ENCODE data around the gene ARHGAP26.

GRCh38 chr5:143145243-143146160 is 375.3 kb downstream of the ARHGAP26 start:
- TF ChIP-seq CTCF (IDR thresholded peaks at IDR 0.05) (no peak), POLR2A (IDR thresholded peaks at IDR 0.05) (no peak)
